ENCODE data around the gene SIRT6. TPM values are rescaled to one million over a fixed set of nuclear protein-coding genes. Genes with fewer than 3 reads are reported as not detected.
A peak's percentile ranks its signal among the peaks of the same experiment; 100 is the strongest.
"Not testable (repeated sequence)": the region's sequence is repeated elsewhere in the genome, so short reads cannot be mapped to it uniquely, and the experiment has no call there.

SIRT6 gene
- total and polyA plus RNA-seq, 5 donors from 2014 or later: 1.7 to 34.2 (median 4.0) TPM

GRCh38 chr19:4225885-4226284, 43.5 kb upstream of the SIRT6 start:
- Histone ChIP-seq H3K27me3 (ENCODE audit: control insufficient read depth, insufficient read depth, low read length) (no peaks in the 10 kb centered on the region), H3K4me1 (ENCODE audit: control insufficient read depth, insufficient read depth, low read length, poor library complexity, severe bottlenecking) (peaks cover 8% of the 10 kb centered on the region), H3K9me3 (ENCODE audit: control insufficient read depth in 2 of 2, low read length in 2 of 2) (no peaks in the 10 kb centered on the region), H3K4me3 (ENCODE audit: low read depth, low read length) (no peak overlapping the region), H3K36me3 (ENCODE audit: control insufficient read depth, insufficient read depth, low read length) (no peaks in the 10 kb centered on the region), H3K27ac (ENCODE audit: insufficient read depth, low read length, poor library complexity, severe bottlenecking) (no peak overlapping the region)
- H3K36me3 Mint-ChIP-seq: no peaks in the 10 kb centered on the region
- peaks cover 0 to 2% (median 0%) of the 10 kb centered on the region in 4 donors for H3K4me1 Mint-ChIP-seq
- H3K4me3 Mint-ChIP-seq: no peak overlapping the region
- ATAC-seq (ENCODE audit: low read depth in 2 of 2) (no peak), DNase-seq (no peak)
- H3K27me3 Mint-ChIP-seq: no peaks in the 10 kb centered on the region
- no peak overlapping the region for H3K27ac Mint-ChIP-seq
- H3K9me3 Mint-ChIP-seq: no peaks in the 10 kb centered on the region

GRCh38 chr19:4224470-4224869, 42.1 kb upstream of the SIRT6 start:
- no peaks in the 10 kb centered on the region for H3K27me3 ChIP-seq (ENCODE audit: control insufficient read depth, insufficient read depth, low read length)
- no peak for ATAC-seq (ENCODE audit: low read depth in 2 of 2)
- no peak overlapping the region for H3K27ac Mint-ChIP-seq
- no peaks in the 10 kb centered on the region for H3K36me3 ChIP-seq (ENCODE audit: control insufficient read depth, insufficient read depth, low read length)
- no peaks in the 10 kb centered on the region for H3K9me3 Mint-ChIP-seq
- no peak overlapping the region for H3K27ac ChIP-seq (ENCODE audit: insufficient read depth, low read length, poor library complexity, severe bottlenecking)
- no peaks in the 10 kb centered on the region for H3K36me3 Mint-ChIP-seq
- H3K27me3 Mint-ChIP-seq: no peaks in the 10 kb centered on the region
- peaks cover 0 to under 1% (median 0%) of the 10 kb centered on the region in 4 donors for H3K4me1 Mint-ChIP-seq
- no peak overlapping the region for H3K4me3 Mint-ChIP-seq
- H3K9me3 ChIP-seq (ENCODE audit: control insufficient read depth in 2 of 2, low read length in 2 of 2): no peaks in the 10 kb centered on the region
- no peak for DNase-seq
- peaks cover 6% of the 10 kb centered on the region for H3K4me1 ChIP-seq (ENCODE audit: control insufficient read depth, insufficient read depth, low read length, poor library complexity, severe bottlenecking)
- H3K4me3 ChIP-seq (ENCODE audit: low read depth, low read length): no peak overlapping the region

DNA sequence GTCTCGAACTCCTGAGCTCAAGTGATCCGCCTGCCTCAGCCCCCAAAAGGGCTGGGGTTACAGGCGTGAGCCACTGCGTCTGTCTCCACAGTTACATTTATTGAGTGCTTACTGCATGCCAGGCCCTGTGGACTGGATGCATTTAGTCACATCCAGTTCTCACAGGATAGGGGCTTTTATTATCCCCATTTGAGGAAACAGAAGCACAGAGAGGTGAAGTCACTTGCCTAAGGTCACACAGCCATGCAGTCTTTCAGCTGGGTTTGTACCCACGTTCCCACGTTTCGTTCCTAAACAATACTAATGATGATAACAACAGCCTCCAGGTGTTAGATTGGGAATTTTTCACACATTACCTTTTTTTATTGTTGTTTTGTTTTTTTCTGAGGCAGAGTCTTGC, 37.8 kb upstream of the SIRT6 start:
- Mint-ChIP-seq H3K4me1 (no peaks in the 10 kb centered on the region), H3K27ac (no peak overlapping the region), H3K27me3 (no peaks in the 10 kb centered on the region), H3K36me3 (no peaks in the 10 kb centered on the region), H3K9me3 (no peaks in the 10 kb centered on the region), H3K4me3 (no peak overlapping the region)
- DNase-seq (no peak), ATAC-seq (ENCODE audit: low read depth in 2 of 2) (no peak)
- no peak overlapping the region for H3K4me3 ChIP-seq (ENCODE audit: low read depth, low read length)
- H3K27me3 ChIP-seq (ENCODE audit: control insufficient read depth, insufficient read depth, low read length): no peaks in the 10 kb centered on the region
- no peaks in the 10 kb centered on the region for H3K4me1 ChIP-seq (ENCODE audit: control insufficient read depth, insufficient read depth, low read length, poor library complexity, severe bottlenecking)
- no peak overlapping the region for H3K27ac ChIP-seq (ENCODE audit: insufficient read depth, low read length, poor library complexity, severe bottlenecking)
- no peaks in the 10 kb centered on the region for H3K9me3 ChIP-seq (ENCODE audit: control insufficient read depth in 2 of 2, low read length in 2 of 2)
- H3K36me3 ChIP-seq (ENCODE audit: control insufficient read depth, insufficient read depth, low read length): no peaks in the 10 kb centered on the region

DNA sequence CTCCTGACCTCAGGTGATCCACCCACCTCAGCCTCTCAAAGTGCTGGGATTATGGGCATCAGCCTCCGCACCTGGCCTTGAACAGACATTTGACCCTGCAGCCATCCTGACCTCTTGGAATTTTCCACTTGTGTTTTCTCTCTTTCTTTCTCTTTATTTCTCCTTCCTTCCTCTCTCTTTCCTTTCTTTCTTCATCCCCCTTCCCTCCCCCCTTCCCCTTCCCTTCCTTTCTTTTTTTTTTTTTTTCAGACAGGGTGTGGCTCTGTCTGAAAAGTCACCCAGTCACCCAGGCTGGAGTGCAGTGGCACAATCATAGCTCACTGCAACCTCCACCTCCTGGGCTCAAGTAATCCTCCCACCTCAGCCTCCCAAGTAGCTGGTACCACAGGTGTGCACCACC, 36.2 kb upstream of the SIRT6 start:
- Mint-ChIP-seq H3K4me1 (peaks cover 0 to 12% (median 7%) of the 10 kb centered on the region in 4 donors), H3K4me3 (peak overlapping the region in 1 of 4 donors; percentile 61)
- H3K4me1 ChIP-seq (ENCODE audit: control insufficient read depth, insufficient read depth, low read length, poor library complexity, severe bottlenecking); H3K36me3 Mint-ChIP-seq; H3K9me3 Mint-ChIP-seq; H3K27ac Mint-ChIP-seq; H3K9me3 ChIP-seq (ENCODE audit: control insufficient read depth in 2 of 2, low read length in 2 of 2); H3K27ac ChIP-seq (ENCODE audit: insufficient read depth, low read length, poor library complexity, severe bottlenecking); H3K27me3 ChIP-seq (ENCODE audit: control insufficient read depth, insufficient read depth, low read length); H3K36me3 ChIP-seq (ENCODE audit: control insufficient read depth, insufficient read depth, low read length); H3K27me3 Mint-ChIP-seq; H3K4me3 ChIP-seq (ENCODE audit: low read depth, low read length); DNase-seq; ATAC-seq (ENCODE audit: low read depth in 2 of 2): not testable (repeated sequence)

DNA sequence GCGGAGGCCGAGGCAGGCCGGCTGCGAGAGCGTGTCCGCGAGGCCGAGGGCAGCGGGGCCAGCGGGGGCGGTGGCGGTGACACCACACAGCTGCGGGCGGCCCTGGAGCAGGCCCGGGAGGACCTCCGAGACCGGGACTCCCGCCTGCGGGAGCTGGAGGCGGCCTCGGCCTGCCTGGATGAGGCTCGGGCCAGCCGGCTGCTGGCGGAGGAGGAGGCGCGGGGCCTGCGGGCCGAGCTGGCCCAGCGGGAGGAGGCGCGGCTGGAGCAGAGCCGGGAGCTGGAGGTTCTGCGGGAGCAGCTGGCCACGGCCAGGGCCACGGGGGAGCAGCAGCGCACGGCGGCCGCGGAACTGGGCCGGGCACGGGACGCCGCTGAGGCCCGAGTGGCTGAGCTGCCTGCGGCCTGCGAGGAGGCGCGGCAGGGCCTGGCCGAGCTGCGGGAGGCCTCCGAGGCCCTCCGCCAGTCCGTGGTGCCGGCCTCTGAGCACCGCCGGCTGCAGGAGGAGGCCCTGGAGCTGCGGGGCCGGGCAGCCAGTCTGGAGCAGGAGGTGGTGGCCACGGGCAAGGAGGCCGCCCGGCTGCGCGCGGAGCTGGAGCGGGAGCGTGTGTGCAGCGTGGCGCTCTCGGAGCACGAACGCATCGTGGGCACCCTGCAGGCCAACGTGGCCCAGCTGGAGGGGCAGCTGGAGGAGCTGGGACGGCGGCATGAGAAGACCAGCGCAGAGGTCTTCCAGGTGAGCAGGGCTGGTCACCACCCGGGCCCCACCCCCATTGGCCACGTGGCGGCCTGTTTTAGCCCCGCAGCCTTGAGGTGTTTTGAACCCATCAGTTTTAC, 35.3 kb upstream of the SIRT6 start:
- H3K27me3 ChIP-seq (ENCODE audit: control insufficient read depth, insufficient read depth, low read length): no peaks in the 10 kb centered on the region
- ATAC-seq (ENCODE audit: low read depth in 2 of 2) (no peak), DNase-seq (no peak)
- H3K4me3 ChIP-seq (ENCODE audit: low read depth, low read length): no peak overlapping the region
- no peaks in the 10 kb centered on the region for H3K4me1 ChIP-seq (ENCODE audit: control insufficient read depth, insufficient read depth, low read length, poor library complexity, severe bottlenecking)
- no peak overlapping the region for H3K27ac ChIP-seq (ENCODE audit: insufficient read depth, low read length, poor library complexity, severe bottlenecking)
- Mint-ChIP-seq H3K9me3 (no peaks in the 10 kb centered on the region), H3K27ac (no peak overlapping the region), H3K27me3 (peaks cover 4% of the 10 kb centered on the region), H3K36me3 (no peaks in the 10 kb centered on the region), H3K4me3 (no peak overlapping the region), H3K4me1 (peaks cover 0 to 12% (median 7%) of the 10 kb centered on the region in 4 donors)
- H3K9me3 ChIP-seq (ENCODE audit: control insufficient read depth in 2 of 2, low read length in 2 of 2): no peaks in the 10 kb centered on the region
- no peaks in the 10 kb centered on the region for H3K36me3 ChIP-seq (ENCODE audit: control insufficient read depth, insufficient read depth, low read length)

DNA sequence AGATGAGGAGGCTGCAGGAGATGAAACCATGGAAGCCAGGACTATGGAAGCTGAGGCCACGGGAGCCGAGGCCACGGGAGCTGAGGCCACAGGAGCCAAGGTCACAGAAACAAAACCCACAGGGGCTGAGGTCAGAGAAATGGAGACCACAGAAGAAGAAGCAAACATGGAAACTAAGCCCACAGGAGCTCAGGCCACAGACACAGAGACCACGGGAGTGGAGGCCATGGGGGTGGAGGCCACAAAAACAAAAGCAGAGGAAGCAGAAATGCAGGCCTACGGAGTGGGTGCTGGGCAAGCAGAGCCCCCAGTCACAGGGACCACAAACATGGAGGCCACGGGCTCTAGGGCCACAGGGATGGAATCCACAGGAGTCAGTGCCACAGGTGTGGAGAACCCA, 34.5 kb upstream of the SIRT6 start:
- Mint-ChIP-seq H3K27ac (peak overlapping the region in 2 of 3 donors; percentile 47 to 92), H3K4me1 (peaks cover 0 to 12% (median 7%) of the 10 kb centered on the region in 4 donors), H3K27me3 (peaks cover 4% of the 10 kb centered on the region), H3K4me3 (no peak overlapping the region), H3K36me3 (no peaks in the 10 kb centered on the region), H3K9me3 (no peaks in the 10 kb centered on the region)
- Histone ChIP-seq H3K36me3 (ENCODE audit: control insufficient read depth, insufficient read depth, low read length) (no peaks in the 10 kb centered on the region), H3K4me3 (ENCODE audit: low read depth, low read length) (no peak overlapping the region), H3K9me3 (ENCODE audit: control insufficient read depth in 2 of 2, low read length in 2 of 2) (no peaks in the 10 kb centered on the region), H3K27me3 (ENCODE audit: control insufficient read depth, insufficient read depth, low read length) (no peaks in the 10 kb centered on the region), H3K4me1 (ENCODE audit: control insufficient read depth, insufficient read depth, low read length, poor library complexity, severe bottlenecking) (no peaks in the 10 kb centered on the region), H3K27ac (ENCODE audit: insufficient read depth, low read length, poor library complexity, severe bottlenecking) (no peak overlapping the region)
- ATAC-seq (ENCODE audit: low read depth in 2 of 2): no peak
- DNase-seq: no peak

- H3K4me1 Mint-ChIP-seq: peaks cover 0 to 12% (median 7%) of the 10 kb centered on the region in 4 donors
- DNase-seq (no peak), ATAC-seq (ENCODE audit: low read depth in 2 of 2) (no peak)
- peaks cover 4% of the 10 kb centered on the region for H3K27me3 Mint-ChIP-seq
- no peaks in the 10 kb centered on the region for H3K9me3 Mint-ChIP-seq
- no peak overlapping the region for H3K27ac ChIP-seq (ENCODE audit: insufficient read depth, low read length, poor library complexity, severe bottlenecking)
- no peak overlapping the region for H3K4me3 Mint-ChIP-seq
- no peak overlapping the region for H3K4me3 ChIP-seq (ENCODE audit: low read depth, low read length)
- no peaks in the 10 kb centered on the region for H3K36me3 ChIP-seq (ENCODE audit: control insufficient read depth, insufficient read depth, low read length)
- H3K9me3 ChIP-seq (ENCODE audit: control insufficient read depth in 2 of 2, low read length in 2 of 2): no peaks in the 10 kb centered on the region
- H3K27ac Mint-ChIP-seq: no peak overlapping the region
- no peaks in the 10 kb centered on the region for H3K27me3 ChIP-seq (ENCODE audit: control insufficient read depth, insufficient read depth, low read length)
- H3K4me1 ChIP-seq (ENCODE audit: control insufficient read depth, insufficient read depth, low read length, poor library complexity, severe bottlenecking): no peaks in the 10 kb centered on the region
- no peaks in the 10 kb centered on the region for H3K36me3 Mint-ChIP-seq
These were observed 33.4 kb upstream of the SIRT6 start for GRCh38 chr19:4215807-4216206.

DNA sequence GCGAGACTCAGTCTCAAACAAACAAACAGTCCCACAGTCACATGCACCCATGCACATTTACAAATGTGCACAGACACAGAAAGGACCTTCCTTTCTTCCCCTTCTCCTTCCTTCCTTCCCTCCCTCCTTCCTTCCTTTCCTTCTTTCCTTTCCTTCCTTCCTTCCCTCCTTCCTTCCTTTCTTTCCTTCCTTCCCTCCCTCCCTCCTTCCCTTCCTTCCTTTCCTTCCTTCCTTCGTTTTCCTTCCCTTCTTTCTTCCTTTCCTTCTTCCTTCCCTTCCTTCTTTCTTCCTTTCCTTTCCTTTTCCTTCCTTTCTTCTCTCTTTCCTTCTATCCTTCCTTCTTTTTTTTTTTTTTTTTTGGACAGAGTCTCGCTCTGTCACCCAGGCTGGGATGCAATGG, 30.8 kb upstream of the SIRT6 start:
- Mint-ChIP-seq H3K36me3 (no peaks in the 10 kb centered on the region), H3K9me3 (no peaks in the 10 kb centered on the region), H3K4me3 (no peak overlapping the region), H3K4me1 (peaks cover 0 to 12% (median 7%) of the 10 kb centered on the region in 4 donors), H3K27ac (no peak overlapping the region), H3K27me3 (peaks cover 4% of the 10 kb centered on the region)
- no peaks in the 10 kb centered on the region for H3K27me3 ChIP-seq (ENCODE audit: control insufficient read depth, insufficient read depth, low read length)
- DNase-seq (no peak), ATAC-seq (ENCODE audit: low read depth in 2 of 2) (no peak)
- H3K27ac ChIP-seq (ENCODE audit: insufficient read depth, low read length, poor library complexity, severe bottlenecking): no peak overlapping the region
- no peak overlapping the region for H3K4me3 ChIP-seq (ENCODE audit: low read depth, low read length)
- H3K36me3 ChIP-seq (ENCODE audit: control insufficient read depth, insufficient read depth, low read length): no peaks in the 10 kb centered on the region
- H3K4me1 ChIP-seq (ENCODE audit: control insufficient read depth, insufficient read depth, low read length, poor library complexity, severe bottlenecking): no peaks in the 10 kb centered on the region
- H3K9me3 ChIP-seq (ENCODE audit: control insufficient read depth in 2 of 2, low read length in 2 of 2): no peaks in the 10 kb centered on the region
